Keratinocyte (primary cell): ENCODE measurements around the gene THOC3. TPM values are rescaled to one million over a fixed set of nuclear protein-coding genes. Genes with fewer than 3 reads are reported as not detected.
"Not testable (repeated sequence)": the region's sequence is repeated elsewhere in the genome, so short reads cannot be mapped to it uniquely, and the experiment has no call there.

ENCODE experiments used
- DNase-seq: peaks from one replicate; pipeline ENCODE4 v3.0.0-alpha.2; 2011; ENCODE audit warnings: low read depth, missing footprints, low spot score
- FAIRE-seq: peaks from 2 replicates; lab custom pipeline; 2011; peaks lifted over from hg19 to GRCh38; lab: Jason Lieb, UNC
- H2AFZ ChIP-seq: 2 replicates; pipeline ENCODE4 v1.6.0; 2012; ENCODE audit warnings: low read length, control low read depth, inconsistent platforms; ENCODE audit not compliant: control insufficient read depth
- H3K27ac ChIP-seq: 2 replicates; pipeline ENCODE4 v1.5.1; 2011; ENCODE audit warnings: low read length; ENCODE audit not compliant: control insufficient read depth, insufficient read depth
- H3K27me3 ChIP-seq: 3 replicates; pipeline ENCODE4 v1.6.0; 2011; ENCODE audit warnings: low read length; ENCODE audit not compliant: control insufficient read depth, insufficient read depth; ENCODE audit errors: extremely low read depth
- H3K36me3 ChIP-seq, 2 experiments: 2 replicates in 1 of 2; 3 replicates in 1 of 2; pipeline ENCODE4 v1.5.1; 2011; ENCODE audit warnings: low read length in 2 of 2, mild to moderate bottlenecking in 1 of 2; ENCODE audit not compliant: control insufficient read depth in 2 of 2, insufficient read depth in 2 of 2; ENCODE audit errors: extremely low read depth in 1 of 2
- H3K4me1 ChIP-seq: 3 replicates; pipeline ENCODE4 v1.5.1; 2011; ENCODE audit warnings: low read length; ENCODE audit not compliant: control insufficient read depth, insufficient read depth; ENCODE audit errors: extremely low read depth
- H3K4me2 ChIP-seq: 3 replicates; pipeline ENCODE4 v1.6.0; 2011; ENCODE audit warnings: low read depth, low read length; ENCODE audit not compliant: control insufficient read depth, insufficient read depth; ENCODE audit errors: extremely low read depth
- H3K4me3 ChIP-seq, 3 experiments: fragments of 200-600 bp in 1 of 3; sonication (generic) in 1 of 3; 2 replicates in 2 of 3; 3 replicates in 1 of 3; pipeline ENCODE4 v1.5.1; 2011 to 2016; ENCODE audit warnings: low read length in 3 of 3, mild to moderate bottlenecking in 3 of 3, control low read depth in 2 of 3, inconsistent platforms in 1 of 3, low read depth in 1 of 3, mixed read lengths in 1 of 3, mixed run types in 1 of 3, moderate library complexity in 1 of 3; ENCODE audit not compliant: control insufficient read depth in 2 of 3, insufficient read depth in 2 of 3; ENCODE audit errors: extremely low read depth in 1 of 3
- H3K79me2 ChIP-seq: 2 replicates; pipeline ENCODE4 v1.6.0; 2012; ENCODE audit warnings: low read length; ENCODE audit not compliant: control insufficient read depth, insufficient read depth
- H3K9ac ChIP-seq: 3 replicates; pipeline ENCODE4 v1.6.0; 2011; ENCODE audit warnings: low read length; ENCODE audit not compliant: control insufficient read depth, insufficient read depth; ENCODE audit errors: extremely low read depth
- H3K9me1 ChIP-seq: 3 replicates; pipeline ENCODE4 v1.6.0; 2011; ENCODE audit warnings: low read length; ENCODE audit not compliant: control insufficient read depth, insufficient read depth; ENCODE audit errors: extremely low read depth
- H3K9me3 ChIP-seq: 2 replicates; pipeline ENCODE4 v1.5.1; 2012; ENCODE audit warnings: low read depth, low read length; ENCODE audit not compliant: control insufficient read depth
- H4K20me1 ChIP-seq: 3 replicates; pipeline ENCODE4 v1.6.0; 2011; ENCODE audit warnings: low read length; ENCODE audit not compliant: control insufficient read depth, insufficient read depth; ENCODE audit errors: extremely low read depth
- EZH2 ChIP-seq: IDR thresholded peaks from one replicate; pipeline ENCODE4 v1.6.1; 2012; ENCODE audit warnings: inconsistent platforms, mild to moderate bottlenecking, low read length, moderate library complexity
- dilution Hi-C: fragments of 300-500 bp; cut with MboI; formaldehyde crosslinking; loops from one replicate; pipeline ENCODE4 v1.7.0; 2020; ENCODE audit warnings: low sequenced_read_pairs; ENCODE audit not compliant: extremely low pct_ligation_motif_present
- polyA plus RNA-seq, 5 experiments: library from polyadenylated mRNA; depleted of rRNA in 3 of 5; stranded (reverse) in 3 of 5; stranded (forward) in 1 of 5; unstranded in 1 of 5; fragments of >200 nt; gene quantifications; 1 replicate in 1 of 5; 2 replicates in 3 of 5; 3 replicates in 1 of 5; pipeline versions ENCODE4 v1.2.1 to v1.2.3, GENCODE V29; 2011 to 2012; ENCODE audit warnings: missing spikeins in 2 of 5, low read depth in 1 of 5, low replicate concordance in 1 of 5
- TF ChIP-seq, protein P1 (sequence below), 3 experiments: IDR thresholded peaks in 1 of 3; conservative IDR thresholded peaks in 1 of 3; optimal IDR thresholded peaks in 1 of 3; 2 replicates in 2 of 3; 3 replicates in 1 of 3; pipeline versions ENCODE3 to v1.5.1; 2011; ENCODE audit warnings: low read length in 3 of 3, mild to moderate bottlenecking in 3 of 3, moderate library complexity in 2 of 3, control low read depth in 1 of 3, inconsistent platforms in 1 of 3; ENCODE audit not compliant: insufficient read depth in 2 of 3; ENCODE audit errors: extremely low read depth in 1 of 3

The THOC3 gene
- polyA plus RNA-seq, 1 donor (not counting 4 experiments of a cell fraction or from before 2014, with no cell fraction given): 194 TPM

GRCh38 chr5:175925106-175925505, 43.0 kb downstream of the THOC3 start:
- H3K79me2 ChIP-seq, DNase-seq, FAIRE-seq, H3K9me1 ChIP-seq, H3K27ac ChIP-seq, dilution Hi-C loops, H2AFZ ChIP-seq, H3K9ac ChIP-seq, H3K27me3 ChIP-seq, H3K4me3 ChIP-seq, H3K4me2 ChIP-seq, H3K36me3 ChIP-seq, H3K9me3 ChIP-seq, H4K20me1 ChIP-seq: not testable (repeated sequence)
- H3K4me1 ChIP-seq: peaks cover 25% of the 10 kb centered on the region

DNA sequence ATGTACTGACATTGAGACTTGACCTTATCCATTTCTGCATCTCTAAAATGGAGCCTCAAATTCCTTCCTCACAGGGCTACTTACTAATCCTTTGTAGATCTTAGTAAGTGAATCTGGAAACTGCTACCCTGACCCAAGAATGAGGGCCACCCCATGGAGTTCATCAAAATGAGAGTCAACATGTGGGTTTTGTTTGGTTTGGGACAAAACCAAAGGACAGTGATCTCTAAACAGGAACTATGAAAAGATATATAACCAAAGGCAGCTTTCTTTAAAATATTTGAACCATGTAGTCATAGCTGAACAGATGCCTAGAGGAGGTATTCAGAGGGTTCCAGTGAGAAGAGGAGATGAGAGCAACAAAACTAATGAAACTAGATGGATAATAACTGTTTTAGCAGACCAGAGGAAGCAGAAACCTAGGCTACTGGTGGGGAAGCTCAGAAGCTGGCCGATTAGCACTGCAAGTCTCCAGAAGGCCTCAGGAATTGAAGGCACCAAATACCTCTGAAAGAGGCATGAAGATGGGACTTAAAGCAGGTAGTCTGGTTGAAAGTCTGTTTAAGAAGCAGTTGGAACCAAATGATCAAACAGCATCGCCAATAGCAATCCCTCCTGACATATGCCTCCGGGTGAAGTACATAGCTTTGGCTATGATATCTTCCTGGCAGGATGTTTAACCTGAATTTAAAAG, 45.8 kb downstream of the THOC3 start:
- no peak overlapping the region for H3K4me3 ChIP-seq
- no peaks in the 10 kb centered on the region for H3K9me1 ChIP-seq
- no peaks in the 10 kb centered on the region for H4K20me1 ChIP-seq
- peaks cover 31% of the 10 kb centered on the region for H3K4me1 ChIP-seq
- no peak overlapping the region for H3K9ac ChIP-seq
- dilution Hi-C loops: no loop called here
- H3K27ac ChIP-seq: no peak overlapping the region
- no peaks in the 10 kb centered on the region for H3K79me2 ChIP-seq
- no peaks in the 10 kb centered on the region for H3K27me3 ChIP-seq
- no peak for TF ChIP-seq EZH2
- TF ChIP-seq, protein P1, sequence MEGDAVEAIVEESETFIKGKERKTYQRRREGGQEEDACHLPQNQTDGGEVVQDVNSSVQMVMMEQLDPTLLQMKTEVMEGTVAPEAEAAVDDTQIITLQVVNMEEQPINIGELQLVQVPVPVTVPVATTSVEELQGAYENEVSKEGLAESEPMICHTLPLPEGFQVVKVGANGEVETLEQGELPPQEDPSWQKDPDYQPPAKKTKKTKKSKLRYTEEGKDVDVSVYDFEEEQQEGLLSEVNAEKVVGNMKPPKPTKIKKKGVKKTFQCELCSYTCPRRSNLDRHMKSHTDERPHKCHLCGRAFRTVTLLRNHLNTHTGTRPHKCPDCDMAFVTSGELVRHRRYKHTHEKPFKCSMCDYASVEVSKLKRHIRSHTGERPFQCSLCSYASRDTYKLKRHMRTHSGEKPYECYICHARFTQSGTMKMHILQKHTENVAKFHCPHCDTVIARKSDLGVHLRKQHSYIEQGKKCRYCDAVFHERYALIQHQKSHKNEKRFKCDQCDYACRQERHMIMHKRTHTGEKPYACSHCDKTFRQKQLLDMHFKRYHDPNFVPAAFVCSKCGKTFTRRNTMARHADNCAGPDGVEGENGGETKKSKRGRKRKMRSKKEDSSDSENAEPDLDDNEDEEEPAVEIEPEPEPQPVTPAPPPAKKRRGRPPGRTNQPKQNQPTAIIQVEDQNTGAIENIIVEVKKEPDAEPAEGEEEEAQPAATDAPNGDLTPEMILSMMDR (optimal IDR thresholded peaks at IDR 0.05 in 1 of 3, IDR thresholded peaks at IDR 0.05 in 1 of 3, conservative IDR thresholded peaks at IDR 0.05 in 1 of 3; ENCODE audit: extremely low read depth in 1 of 3, insufficient read depth in 2 of 3, low read length in 3 of 3): no peak
- DNase-seq (no peak), FAIRE-seq (peak; percentile 55)
- no peak overlapping the region for H2AFZ ChIP-seq
- H3K4me2 ChIP-seq: peak overlapping the region; percentile 0
- H3K36me3 ChIP-seq: no peaks in the 10 kb centered on the region
- no peaks in the 10 kb centered on the region for H3K9me3 ChIP-seq
